HAP-1 (cell line): ENCODE data around the gene TEAD1.

Experiments used
- DNase-seq, 2 experiments: peaks; one replicate each; pipeline ENCODE4 v3.0.0-alpha.2; 2016 to 2020; ENCODE audit warnings: low spot score in 2 of 2
- H3K27me3 ChIP-seq: fragments of 250-450 bp; sonication (Bioruptor Pico); 2 replicates; pipeline ENCODE4 v1.5.1; 2020; ENCODE audit warnings: low read depth, mild to moderate bottlenecking, moderate library complexity
- H3K36me3 ChIP-seq: fragments of 250-450 bp; sonication (Bioruptor Pico); replicated peaks from 2 replicates; pipeline ENCODE4 v1.5.1; 2020; ENCODE audit warnings: mild to moderate bottlenecking
- H3K4me1 ChIP-seq: fragments of 250-450 bp; sonication (Bioruptor Pico); 2 replicates; pipeline ENCODE4 v1.5.1; 2020; ENCODE audit warnings: mild to moderate bottlenecking
- H3K4me3 ChIP-seq: fragments of 250-450 bp; sonication (Bioruptor Pico); 2 replicates; pipeline ENCODE4 v1.5.1; 2020; ENCODE audit warnings: mild to moderate bottlenecking, moderate library complexity
- H3K9me3 ChIP-seq: fragments of 250-450 bp; sonication (Bioruptor Pico); 2 replicates; pipeline ENCODE4 v1.5.1; 2020; ENCODE audit warnings: mild to moderate bottlenecking, moderate library complexity
- in situ Hi-C: fragments of 300-500 bp; cut with MboI; formaldehyde crosslinking; loops from 3 replicates; pipeline ENCODE4 v1.14.3; 2020; ENCODE audit warnings: low sequenced_read_pairs, inconsistent platforms, mixed read lengths

The TEAD1 gene

DNA sequence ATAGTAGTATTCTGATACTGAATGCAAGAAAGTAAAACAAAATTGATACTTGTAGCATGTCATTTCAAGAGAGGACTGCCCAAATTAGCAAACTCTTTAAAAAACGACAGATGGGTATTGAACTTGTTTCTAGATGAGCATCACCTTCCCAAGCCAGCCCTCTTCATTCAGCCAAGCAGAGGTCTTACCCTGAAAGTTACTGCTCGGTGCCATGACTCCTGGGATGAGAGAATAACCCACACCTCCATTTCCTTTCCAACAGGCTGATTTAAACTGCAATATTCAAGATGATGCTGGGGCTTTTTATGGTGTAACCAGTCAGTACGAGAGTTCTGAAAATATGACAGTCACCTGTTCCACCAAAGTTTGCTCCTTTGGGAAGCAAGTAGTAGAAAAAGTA, 250.4 kb downstream of the TEAD1 start:
- H3K27me3 ChIP-seq: no peaks in the 10 kb centered on the region
- no peaks in the 10 kb centered on the region for H3K4me1 ChIP-seq
- in situ Hi-C loops: loop anchor here (25.0 kb wide), 1 partner anchor 862 kb away; no protein-coding TSS in a partner anchor
- no peak overlapping the region for H3K4me3 ChIP-seq
- no peak for DNase-seq
- no peaks in the 10 kb centered on the region for H3K9me3 ChIP-seq
- peaks cover 10% of the 10 kb centered on the region for H3K36me3 ChIP-seq

DNA sequence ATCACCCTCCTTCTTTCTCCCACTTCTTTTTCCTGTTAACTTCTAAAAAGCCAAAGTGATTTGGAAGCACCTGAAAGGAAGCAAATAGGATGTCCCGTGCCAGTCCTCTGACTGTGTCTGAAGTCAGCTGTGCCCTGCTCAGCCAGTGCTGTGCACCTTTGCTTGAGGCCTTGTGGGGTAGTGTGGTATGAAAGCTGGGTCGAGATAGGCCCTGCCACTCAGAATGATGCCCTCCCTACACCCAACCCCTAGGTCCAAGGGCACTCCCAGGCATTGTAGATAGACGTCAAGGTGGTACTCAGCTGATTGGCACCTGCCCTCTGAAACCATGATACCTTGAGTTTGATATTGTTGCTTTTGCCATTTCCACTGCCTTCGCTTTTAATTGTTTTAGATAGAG, 251.3 kb downstream of the TEAD1 start:
- Histone ChIP-seq H3K36me3 (peaks cover 10% of the 10 kb centered on the region), H3K9me3 (no peaks in the 10 kb centered on the region), H3K4me1 (no peaks in the 10 kb centered on the region), H3K4me3 (no peak overlapping the region), H3K27me3 (no peaks in the 10 kb centered on the region)
- in situ Hi-C loops: no loop called here
- no peak for DNase-seq

DNA sequence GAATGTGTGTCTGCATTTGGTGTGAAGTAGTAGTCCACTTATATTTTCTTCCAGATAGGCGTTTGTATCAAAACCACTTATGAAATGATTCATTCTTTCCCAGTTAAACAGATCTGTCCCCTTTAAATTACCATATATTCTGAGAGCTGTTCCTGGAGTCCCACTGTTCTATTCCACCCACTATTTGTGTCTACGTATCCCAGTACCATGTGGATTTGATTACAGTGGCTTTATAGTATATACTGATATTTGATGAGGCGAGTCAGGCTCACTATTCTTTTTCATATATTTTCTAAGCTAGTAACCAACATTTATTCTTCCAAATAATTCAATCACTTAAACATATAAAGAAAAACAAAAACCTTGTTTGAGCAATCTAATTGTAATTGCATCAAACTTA, 253.0 kb downstream of the TEAD1 start:
- Histone ChIP-seq H3K4me1 (no peaks in the 10 kb centered on the region), H3K4me3 (no peak overlapping the region), H3K36me3 (peaks cover 10% of the 10 kb centered on the region), H3K27me3 (no peaks in the 10 kb centered on the region), H3K9me3 (no peaks in the 10 kb centered on the region)
- in situ Hi-C loops: no loop called here
- no peak for DNase-seq

DNA sequence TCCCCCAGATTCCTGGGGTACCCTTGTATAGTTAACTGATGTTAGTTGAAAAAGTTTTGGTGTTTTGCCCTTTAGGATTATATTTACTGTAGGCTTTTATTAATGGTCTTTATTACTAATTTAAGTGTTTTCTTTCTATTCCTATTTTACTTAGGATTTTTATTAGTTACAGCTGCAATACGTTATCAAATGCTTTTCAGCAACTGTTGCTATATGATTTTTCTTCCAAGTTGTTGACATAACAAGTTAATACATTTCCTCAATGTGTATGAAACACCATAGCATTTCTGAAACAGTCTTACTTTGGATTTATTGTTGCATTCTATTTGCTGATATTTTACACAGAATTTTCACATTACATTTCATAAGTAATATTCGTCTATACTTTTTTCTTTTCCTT, 253.7 kb downstream of the TEAD1 start:
- Histone ChIP-seq H3K4me1 (no peaks in the 10 kb centered on the region), H3K36me3 (peaks cover 10% of the 10 kb centered on the region), H3K4me3 (no peak overlapping the region), H3K9me3 (no peaks in the 10 kb centered on the region), H3K27me3 (no peaks in the 10 kb centered on the region)
- in situ Hi-C loops: no loop called here
- DNase-seq: no peak

GRCh38 chr11:12930850-12931249, 256.6 kb downstream of the TEAD1 start:
- DNase-seq: no peak
- Histone ChIP-seq H3K4me3 (no peak overlapping the region), H3K4me1 (no peaks in the 10 kb centered on the region), H3K9me3 (no peaks in the 10 kb centered on the region), H3K36me3 (no peaks in the 10 kb centered on the region; the same call in none of the 2 replicates), H3K27me3 (no peaks in the 10 kb centered on the region)
- in situ Hi-C loops: no loop called here

GRCh38 chr11:12932485-12932884, 258.3 kb downstream of the TEAD1 start:
- H3K9me3 ChIP-seq: no peaks in the 10 kb centered on the region
- H3K4me3 ChIP-seq: no peak overlapping the region
- no peak for DNase-seq
- H3K36me3 ChIP-seq: peaks cover 7% of the 10 kb centered on the region
- no peaks in the 10 kb centered on the region for H3K27me3 ChIP-seq
- H3K4me1 ChIP-seq: no peaks in the 10 kb centered on the region
- in situ Hi-C loops: no loop called here

DNA sequence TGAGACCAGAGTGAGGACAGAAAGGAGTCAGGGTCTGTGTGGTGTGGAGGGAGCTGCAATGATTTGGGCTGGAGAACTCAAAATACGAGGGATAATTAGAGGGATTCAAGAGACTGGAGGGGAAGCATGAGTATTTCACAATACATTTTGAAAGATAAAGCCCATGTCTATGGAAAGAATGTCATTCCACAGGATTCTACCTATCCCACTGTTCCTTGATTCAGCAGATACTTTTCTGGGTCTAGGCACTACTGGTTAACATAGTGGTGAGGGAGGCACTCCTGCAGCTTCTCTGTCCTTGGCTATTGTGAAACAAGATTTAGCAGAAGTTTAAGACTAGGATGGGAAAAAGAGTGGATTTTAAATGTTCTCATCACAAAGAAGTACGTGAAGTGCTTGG, 262.0 kb downstream of the TEAD1 start:
- no peaks in the 10 kb centered on the region for H3K27me3 ChIP-seq
- H3K9me3 ChIP-seq: no peaks in the 10 kb centered on the region
- H3K36me3 ChIP-seq: peaks cover 14% of the 10 kb centered on the region
- in situ Hi-C loops: no loop called here
- DNase-seq: no peak
- no peak overlapping the region for H3K4me3 ChIP-seq
- no peaks in the 10 kb centered on the region for H3K4me1 ChIP-seq

- Histone ChIP-seq H3K4me1 (no peaks in the 10 kb centered on the region), H3K9me3 (no peaks in the 10 kb centered on the region), H3K27me3 (no peaks in the 10 kb centered on the region), H3K36me3 (peaks cover 18% of the 10 kb centered on the region), H3K4me3 (no peak overlapping the region)
- DNase-seq: no peak
- in situ Hi-C loops: no loop called here
Observed at GRCh38 chr11:12938590-12939247, 264.5 kb downstream of the TEAD1 start.

DNA sequence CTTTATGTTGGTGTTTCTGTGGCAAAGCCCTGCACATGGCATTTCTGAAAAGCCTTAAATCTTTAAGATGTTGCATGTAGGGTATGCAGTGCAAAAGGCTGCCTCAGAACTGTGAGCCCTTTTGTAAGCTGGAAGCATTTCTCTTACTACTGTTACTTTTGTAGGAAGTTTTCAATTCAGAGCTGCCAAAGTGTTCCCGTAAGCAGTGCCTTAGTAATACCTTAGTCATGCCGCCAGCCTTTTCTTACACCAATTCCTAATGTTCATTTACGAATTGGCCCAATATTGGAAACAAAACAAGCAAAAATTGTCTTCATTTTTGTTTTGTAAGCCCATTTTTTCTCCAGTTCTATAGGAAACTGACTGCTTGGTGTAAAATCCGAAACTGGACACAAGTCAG, 267.4 kb downstream of the TEAD1 start:
- Histone ChIP-seq H3K9me3 (no peaks in the 10 kb centered on the region), H3K36me3 (peaks cover 20% of the 10 kb centered on the region), H3K4me3 (no peak overlapping the region), H3K27me3 (no peaks in the 10 kb centered on the region), H3K4me1 (no peaks in the 10 kb centered on the region)
- in situ Hi-C loops: no loop called here
- no peak for DNase-seq

DNA sequence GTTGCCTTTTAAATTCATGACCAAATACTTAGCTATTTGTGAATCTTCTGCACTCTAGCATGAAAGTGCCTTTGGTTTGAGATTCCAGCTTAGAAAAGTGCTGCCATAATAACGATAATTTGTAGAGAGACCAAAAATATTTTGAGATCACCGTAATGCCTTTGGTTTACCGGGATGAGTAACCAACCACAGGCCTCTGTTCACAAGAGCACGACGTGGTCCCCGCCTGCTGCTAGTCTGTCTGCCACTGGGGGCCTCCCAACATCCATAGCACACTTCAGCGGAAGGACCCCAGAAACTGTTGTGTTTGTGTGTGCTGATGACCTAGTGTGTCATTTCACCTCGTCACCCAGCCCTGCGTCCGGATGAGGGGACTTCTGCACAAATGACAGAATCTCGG, 267.9 kb downstream of the TEAD1 start:
- Histone ChIP-seq H3K36me3 (peaks cover 15% of the 10 kb centered on the region), H3K27me3 (no peaks in the 10 kb centered on the region), H3K4me1 (no peaks in the 10 kb centered on the region), H3K4me3 (no peak overlapping the region), H3K9me3 (no peaks in the 10 kb centered on the region)
- in situ Hi-C loops: no loop called here
- no peak for DNase-seq

GRCh38 chr11:12943311-12943710, 269.1 kb downstream of the TEAD1 start:
- no peaks in the 10 kb centered on the region for H3K9me3 ChIP-seq
- no peaks in the 10 kb centered on the region for H3K27me3 ChIP-seq
- DNase-seq: no peak
- in situ Hi-C loops: no loop called here
- H3K36me3 ChIP-seq: peaks cover 11% of the 10 kb centered on the region
- no peak overlapping the region for H3K4me3 ChIP-seq
- no peaks in the 10 kb centered on the region for H3K4me1 ChIP-seq

DNA sequence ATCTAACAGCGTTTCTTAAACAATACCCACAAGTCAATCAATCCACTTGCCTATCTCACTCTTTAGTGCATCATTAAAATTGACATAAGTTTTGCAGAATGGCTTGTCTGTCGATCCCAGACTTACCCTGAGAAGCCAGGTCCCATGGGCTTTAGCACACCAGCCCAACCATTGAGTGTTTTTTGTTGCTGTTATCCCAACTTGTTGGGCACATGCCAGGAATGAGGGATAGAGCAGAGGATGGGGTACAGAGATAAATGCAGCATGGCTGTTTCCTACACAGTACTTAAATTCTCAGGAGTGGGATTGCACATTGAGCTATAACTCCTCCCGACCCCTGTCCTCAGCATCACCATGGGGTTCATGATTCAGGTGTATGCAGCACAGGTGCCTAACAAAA, 270.7 kb downstream of the TEAD1 start:
- in situ Hi-C loops: no loop called here
- Histone ChIP-seq H3K4me3 (no peak overlapping the region), H3K36me3 (peaks cover 7% of the 10 kb centered on the region), H3K27me3 (no peaks in the 10 kb centered on the region), H3K4me1 (peaks cover 2% of the 10 kb centered on the region), H3K9me3 (no peaks in the 10 kb centered on the region)
- DNase-seq: no peak

DNA sequence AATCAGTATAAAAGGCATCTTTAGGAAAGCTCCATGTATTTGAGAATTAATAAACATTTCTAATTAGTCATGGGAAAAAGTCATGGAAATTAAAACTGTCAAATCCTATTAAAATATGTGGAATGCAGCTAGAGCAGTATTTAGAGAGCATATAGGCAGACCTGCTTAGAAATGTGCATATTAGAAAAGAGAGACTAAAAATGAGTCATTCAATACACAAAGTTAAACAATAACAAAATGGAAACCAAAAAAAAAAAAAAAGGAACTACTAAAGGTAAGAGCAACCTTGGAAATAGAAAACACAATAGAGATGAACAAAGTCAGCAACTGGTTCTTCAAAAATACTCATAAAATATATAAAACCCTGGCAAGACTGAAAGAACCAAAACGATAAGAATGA, 275.2 kb downstream of the TEAD1 start:
- H3K4me3 ChIP-seq: no peak overlapping the region
- DNase-seq: no peak
- in situ Hi-C loops: no loop called here
- 0 out of 2 replicates have a peak, but pooled peaks cover 1% of the 10 kb centered on the region for H3K36me3 ChIP-seq
- H3K9me3 ChIP-seq: no peaks in the 10 kb centered on the region
- peaks cover 4% of the 10 kb centered on the region for H3K4me1 ChIP-seq
- no peaks in the 10 kb centered on the region for H3K27me3 ChIP-seq

DNA sequence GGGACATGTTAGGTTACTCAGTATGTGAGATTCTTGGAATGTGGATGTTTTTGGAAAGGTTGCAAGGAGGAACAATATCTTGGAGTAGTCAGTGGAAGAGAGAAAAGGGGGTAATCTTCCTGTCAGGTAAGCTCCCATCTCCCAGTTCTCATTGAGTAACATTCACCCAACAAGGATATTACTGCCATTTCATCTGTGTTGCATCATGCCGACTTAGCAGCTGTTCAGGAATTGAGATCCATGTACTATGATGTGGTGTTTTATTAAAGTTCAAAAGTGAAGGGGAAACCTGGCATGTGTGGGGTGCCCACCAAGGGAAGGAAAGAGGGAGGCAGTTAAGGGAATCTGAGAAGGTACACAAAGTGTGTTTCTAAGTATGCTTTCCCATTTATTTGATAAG, 276.4 kb downstream of the TEAD1 start:
- Histone ChIP-seq H3K4me1 (peaks cover 4% of the 10 kb centered on the region), H3K27me3 (no peaks in the 10 kb centered on the region), H3K36me3 (no peaks in the 10 kb centered on the region), H3K4me3 (no peak overlapping the region), H3K9me3 (no peaks in the 10 kb centered on the region)
- no peak for DNase-seq
- in situ Hi-C loops: no loop called here

- Histone ChIP-seq H3K4me3 (no peak overlapping the region), H3K9me3 (no peaks in the 10 kb centered on the region), H3K36me3 (no peaks in the 10 kb centered on the region), H3K27me3 (no peaks in the 10 kb centered on the region), H3K4me1 (peaks cover 4% of the 10 kb centered on the region)
- in situ Hi-C loops: no loop called here
- no peak for DNase-seq
Observed at GRCh38 chr11:12951376-12951775, 277.2 kb downstream of the TEAD1 start.
